HEK293 (cell line): ENCODE data around the gene PIP4K2C.

Source experiments
- CTCF ChIP-seq: fragments of 450-650 bp; formaldehyde crosslinking; IDR thresholded peaks from 2 replicates; pipeline ENCODE4 v1.5.1; 2016; ENCODE audit warnings: missing biosample characterization, missing genetic modification characterization
- ELK4 ChIP-seq: IDR thresholded peaks from 2 replicates; pipeline ENCODE4 v1.6.1; 2011; ENCODE audit warnings: mild to moderate bottlenecking, low read depth, low read length, borderline replicate concordance
- ZBTB1 ChIP-seq: fragments of 450-650 bp; formaldehyde crosslinking; IDR thresholded peaks from 2 replicates; pipeline ENCODE4 v1.5.1; 2016; ENCODE audit warnings: missing biosample characterization, missing genetic modification characterization
- ZBTB26 ChIP-seq: fragments of 450-650 bp; formaldehyde crosslinking; optimal IDR thresholded peaks from 2 replicates; pipeline ENCODE3; 2016; ENCODE audit warnings: missing biosample characterization, mild to moderate bottlenecking, missing genetic modification characterization
- ZNF175 ChIP-seq: fragments of 450-650 bp; formaldehyde crosslinking; IDR thresholded peaks from 2 replicates; pipeline ENCODE4 v1.5.1; 2016; ENCODE audit warnings: missing biosample characterization, missing genetic modification characterization

- TF ChIP-seq ZNF175 (tag by site-specific recombination) (no peak), CTCF (no peak), ZBTB1 (tag by site-specific recombination) (no peak), ZBTB26 (tag by site-specific recombination) (no peak), ELK4 (no peak)
Measured at GRCh38 chr12:57549203-57549908, 41.6 kb upstream of the PIP4K2C start.
